ENCODE data around the gene ABHD17C.

Gene ABHD17C

GRCh38 chr15:80698676-80699075 lies 3.6 kb downstream of the ABHD17C start:
- TF ChIP-seq POLR2AphosphoS5 (IDR thresholded peaks at IDR 0.05; ENCODE audit: low read depth, low read length): no peak
- no peak for TF ChIP-seq REST (IDR thresholded peaks at IDR 0.05; ENCODE audit: insufficient read depth in 1 of 2, low read depth in 2 of 2, low read length in 2 of 2)
- no peak for TF ChIP-seq FOXP2 (optimal IDR thresholded peaks at IDR 0.05; ENCODE audit: borderline replicate concordance, extremely low read depth, extremely low read length, insufficient read depth)
- no peak for TF ChIP-seq TAF1 (IDR thresholded peaks at IDR 0.05; ENCODE audit: borderline replicate concordance, insufficient read depth, low read length)
- no peak for TF ChIP-seq SIN3A (IDR thresholded peaks at IDR 0.05; ENCODE audit: borderline replicate concordance, insufficient read depth, low read length)

- TF ChIP-seq REST (IDR thresholded peaks at IDR 0.05; ENCODE audit: insufficient read depth in 1 of 2, low read depth in 2 of 2, low read length in 2 of 2) (no peak), POLR2AphosphoS5 (IDR thresholded peaks at IDR 0.05; ENCODE audit: low read depth, low read length) (no peak), TAF1 (IDR thresholded peaks at IDR 0.05; ENCODE audit: borderline replicate concordance, insufficient read depth, low read length) (no peak), FOXP2 (optimal IDR thresholded peaks at IDR 0.05; ENCODE audit: borderline replicate concordance, extremely low read depth, extremely low read length, insufficient read depth) (no peak), SIN3A (IDR thresholded peaks at IDR 0.05; ENCODE audit: borderline replicate concordance, insufficient read depth, low read length) (no peak)
Measured at GRCh38 chr15:80699981-80700380, 4.9 kb downstream of the ABHD17C start.

GRCh38 chr15:80701676-80702311 lies 6.7 kb downstream of the ABHD17C start:
- TF ChIP-seq SIN3A (IDR thresholded peaks at IDR 0.05; ENCODE audit: borderline replicate concordance, insufficient read depth, low read length) (no peak), TAF1 (IDR thresholded peaks at IDR 0.05; ENCODE audit: borderline replicate concordance, insufficient read depth, low read length) (no peak)

GRCh38 chr15:80703081-80703480 lies 8.0 kb downstream of the ABHD17C start:
- TF ChIP-seq REST (IDR thresholded peaks at IDR 0.05; ENCODE audit: insufficient read depth in 1 of 2, low read depth in 2 of 2, low read length in 2 of 2) (no peak), SIN3A (IDR thresholded peaks at IDR 0.05; ENCODE audit: borderline replicate concordance, insufficient read depth, low read length) (no peak), POLR2AphosphoS5 (IDR thresholded peaks at IDR 0.05; ENCODE audit: low read depth, low read length) (no peak), TAF1 (IDR thresholded peaks at IDR 0.05; ENCODE audit: borderline replicate concordance, insufficient read depth, low read length) (no peak), FOXP2 (optimal IDR thresholded peaks at IDR 0.05; ENCODE audit: borderline replicate concordance, extremely low read depth, extremely low read length, insufficient read depth) (no peak)

- TF ChIP-seq FOXP2 (optimal IDR thresholded peaks at IDR 0.05; ENCODE audit: borderline replicate concordance, extremely low read depth, extremely low read length, insufficient read depth) (no peak), SIN3A (IDR thresholded peaks at IDR 0.05; ENCODE audit: borderline replicate concordance, insufficient read depth, low read length) (no peak), TAF1 (IDR thresholded peaks at IDR 0.05; ENCODE audit: borderline replicate concordance, insufficient read depth, low read length) (no peak), REST (IDR thresholded peaks at IDR 0.05; ENCODE audit: insufficient read depth in 1 of 2, low read depth in 2 of 2, low read length in 2 of 2) (no peak), POLR2AphosphoS5 (IDR thresholded peaks at IDR 0.05; ENCODE audit: low read depth, low read length) (no peak)
Measured at GRCh38 chr15:80703965-80704364, 8.9 kb downstream of the ABHD17C start.
